Activated B cell treated with CpG ODN at 0.5 μM for 24 hours (primary cell): ENCODE measurements around the gene SFTPB. TPM values are rescaled to one million over a fixed set of nuclear protein-coding genes. Genes with fewer than 3 reads are reported as not detected.

Experiments used
- ATAC-seq: fragments of 200-7000 bp; cut with Tn5 transposase; one replicate; pipeline ENCODE4 v1.10.0; 2021; ENCODE audit warnings: low read depth, mild to moderate bottlenecking, moderate library complexity
- CTCF ChIA-PET: fragments of 350-600 bp; sonication (Branson Sonifier 250); formaldehyde crosslinking; loops from one replicate; lab custom pipeline; 2021; ENCODE audit warnings: antibody characterized with exemption; lab: Charles Lee
- POLR2A ChIA-PET: fragments of 350-600 bp; sonication (Branson Sonifier 250); formaldehyde crosslinking; loops from one replicate; lab custom pipeline; 2021; ENCODE audit warnings: antibody characterized with exemption; lab: Charles Lee
- DNase-seq: peaks from one replicate; pipeline ENCODE4 v3.0.0; 2022
- H3K27ac Mint-ChIP-seq: one replicate; pipeline ENCODE4 v1.8.0; 2020; ENCODE audit warnings: mixed read lengths
- H3K27me3 Mint-ChIP-seq: one replicate; pipeline ENCODE4 v1.8.0; 2021; ENCODE audit warnings: mixed read lengths
- H3K36me3 Mint-ChIP-seq: one replicate; pipeline ENCODE4 v1.8.0; 2021; ENCODE audit warnings: low read depth, mixed read lengths
- H3K4me1 Mint-ChIP-seq: one replicate; pipeline ENCODE4 v1.8.0; 2021; ENCODE audit warnings: mixed read lengths
- H3K4me3 Mint-ChIP-seq: one replicate; pipeline ENCODE4 v1.8.0; 2020; ENCODE audit warnings: mild to moderate bottlenecking, mixed read lengths
- H3K9me3 Mint-ChIP-seq: one replicate; pipeline ENCODE4 v1.8.0; 2020; ENCODE audit warnings: mixed read lengths
- intact Hi-C: fragments of 100-400 bp; cut with micrococcal nuclease; formaldehyde crosslinking; loops from one replicate; pipeline ENCODE4 v1.15.1; 2024
- total RNA-seq: library from RNA; stranded (reverse); gene quantifications from 2 replicates; pipeline ENCODE4 v1.2.3, GENCODE V29; 2022
- TF ChIP-seq, protein P1 (sequence below): fragments of 200-600 bp; IDR thresholded peaks from one replicate; pipeline ENCODE4 v1.8.0; 2022; ENCODE audit warnings: antibody characterized with exemption, mild to moderate bottlenecking

SFTPB gene
- total RNA-seq, 1 donor from 2014 or later, result not detected

GRCh38 chr2:85704038-85704437 is 36.0 kb upstream of the SFTPB start:
- ATAC-seq, result no peak
- DNase-seq, result no peak
- Mint-ChIP-seq H3K27ac (no peak overlapping the region), H3K4me1 (peaks cover 46% of the 10 kb centered on the region), H3K9me3 (no peaks in the 10 kb centered on the region), H3K36me3 (no peaks in the 10 kb centered on the region), H3K27me3 (no peaks in the 10 kb centered on the region), H3K4me3 (no peak overlapping the region)
- ChIA-PET POLR2A (interaction anchor here (0.6 to 0.9 kb wide), 4 partner anchors 57 to 738 kb away, joined by 3 to 6 read pairs (median 4); partner anchors contain the start of gene MAT2A), CTCF (interaction anchor here (1.0 to 5.7 kb wide), 7 partner anchors 21 to 285 kb away, joined by 3 to 82 read pairs (median 7); no protein-coding TSS in a partner anchor)
- TF ChIP-seq, protein P1, sequence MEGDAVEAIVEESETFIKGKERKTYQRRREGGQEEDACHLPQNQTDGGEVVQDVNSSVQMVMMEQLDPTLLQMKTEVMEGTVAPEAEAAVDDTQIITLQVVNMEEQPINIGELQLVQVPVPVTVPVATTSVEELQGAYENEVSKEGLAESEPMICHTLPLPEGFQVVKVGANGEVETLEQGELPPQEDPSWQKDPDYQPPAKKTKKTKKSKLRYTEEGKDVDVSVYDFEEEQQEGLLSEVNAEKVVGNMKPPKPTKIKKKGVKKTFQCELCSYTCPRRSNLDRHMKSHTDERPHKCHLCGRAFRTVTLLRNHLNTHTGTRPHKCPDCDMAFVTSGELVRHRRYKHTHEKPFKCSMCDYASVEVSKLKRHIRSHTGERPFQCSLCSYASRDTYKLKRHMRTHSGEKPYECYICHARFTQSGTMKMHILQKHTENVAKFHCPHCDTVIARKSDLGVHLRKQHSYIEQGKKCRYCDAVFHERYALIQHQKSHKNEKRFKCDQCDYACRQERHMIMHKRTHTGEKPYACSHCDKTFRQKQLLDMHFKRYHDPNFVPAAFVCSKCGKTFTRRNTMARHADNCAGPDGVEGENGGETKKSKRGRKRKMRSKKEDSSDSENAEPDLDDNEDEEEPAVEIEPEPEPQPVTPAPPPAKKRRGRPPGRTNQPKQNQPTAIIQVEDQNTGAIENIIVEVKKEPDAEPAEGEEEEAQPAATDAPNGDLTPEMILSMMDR, result no peak
- intact Hi-C loops, result no loop called here

- TF ChIP-seq, protein P1, result no peak
- no peaks in the 10 kb centered on the region for H3K36me3 Mint-ChIP-seq
- no peaks in the 10 kb centered on the region for H3K27me3 Mint-ChIP-seq
- POLR2A ChIA-PET, result interaction anchor here (0.6 kb wide), 2 partner anchors 56 to 116 kb away, joined by 3 to 6 read pairs; no protein-coding TSS in a partner anchor
- intact Hi-C loops, result no loop called here
- H3K4me1 Mint-ChIP-seq, result peaks cover 46% of the 10 kb centered on the region
- H3K4me3 Mint-ChIP-seq, result no peak overlapping the region
- no peak for DNase-seq
- ATAC-seq, result no peak
- no peaks in the 10 kb centered on the region for H3K9me3 Mint-ChIP-seq
- CTCF ChIA-PET, result interaction anchor here (2.4 to 5.4 kb wide), 2 partner anchors 21 to 24 kb away, joined by 7 to 39 read pairs; no protein-coding TSS in a partner anchor
- H3K27ac Mint-ChIP-seq, result no peak overlapping the region
These were observed 35.3 kb upstream of the SFTPB start for GRCh38 chr2:85703329-85703728.

- ChIA-PET POLR2A (interaction anchor here (0.6 kb wide), 1 partner anchor 115 kb away, joined by 3 read pairs; no protein-coding TSS in a partner anchor), CTCF (interaction anchor here (2.4 kb wide), 1 partner anchor 20 kb away, joined by 7 read pairs; no protein-coding TSS in a partner anchor)
- TF ChIP-seq, protein P1, result no peak
- H3K36me3 Mint-ChIP-seq, result no peaks in the 10 kb centered on the region
- H3K4me3 Mint-ChIP-seq, result no peak overlapping the region
- no peaks in the 10 kb centered on the region for H3K27me3 Mint-ChIP-seq
- DNase-seq (no peak), ATAC-seq (no peak)
- intact Hi-C loops, result no loop called here
- peaks cover 46% of the 10 kb centered on the region for H3K4me1 Mint-ChIP-seq
- no peak overlapping the region for H3K27ac Mint-ChIP-seq
- no peaks in the 10 kb centered on the region for H3K9me3 Mint-ChIP-seq
These were observed 34.8 kb upstream of the SFTPB start for GRCh38 chr2:85702800-85703199.

DNA sequence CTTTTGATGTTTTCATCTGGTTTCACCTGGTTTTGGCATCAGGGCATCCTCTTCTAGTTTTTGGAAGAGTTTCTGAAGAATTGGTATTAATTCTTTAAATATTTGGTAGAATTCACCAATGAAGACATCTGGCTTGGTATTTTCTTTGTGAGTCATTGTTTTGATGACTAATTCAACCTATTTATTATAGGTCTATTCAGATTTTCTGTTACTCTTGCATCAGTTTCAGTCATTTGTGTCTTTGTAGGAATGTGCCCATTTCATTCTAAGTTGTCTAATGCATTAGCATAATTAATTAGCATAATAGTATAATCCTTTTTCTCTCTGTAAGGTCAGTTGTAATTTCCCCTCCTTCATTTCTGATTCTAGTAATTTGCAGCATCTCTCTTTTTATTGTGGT is 34.2 kb upstream of the SFTPB start:
- H3K36me3 Mint-ChIP-seq, result no peaks in the 10 kb centered on the region
- no peaks in the 10 kb centered on the region for H3K9me3 Mint-ChIP-seq
- ChIA-PET CTCF (no interaction called here), POLR2A (no interaction called here)
- no peaks in the 10 kb centered on the region for H3K27me3 Mint-ChIP-seq
- TF ChIP-seq, protein P1, result no peak
- H3K4me1 Mint-ChIP-seq, result peaks cover 43% of the 10 kb centered on the region
- DNase-seq, result no peak
- H3K4me3 Mint-ChIP-seq, result no peak overlapping the region
- H3K27ac Mint-ChIP-seq, result no peak overlapping the region
- intact Hi-C loops, result no loop called here
- ATAC-seq, result no peak

- POLR2A ChIA-PET, result no interaction called here
- peaks cover 16% of the 10 kb centered on the region for H3K4me1 Mint-ChIP-seq
- H3K36me3 Mint-ChIP-seq, result no peaks in the 10 kb centered on the region
- H3K9me3 Mint-ChIP-seq, result no peaks in the 10 kb centered on the region
- TF ChIP-seq, protein P1, result no peak
- no peak overlapping the region for H3K27ac Mint-ChIP-seq
- intact Hi-C loops, result no loop called here
- no peak overlapping the region for H3K4me3 Mint-ChIP-seq
- ATAC-seq (no peak), DNase-seq (no peak)
- CTCF ChIA-PET, result interaction anchor here (1.8 kb wide), 1 partner anchor 20 kb away, joined by 8 read pairs; no protein-coding TSS in a partner anchor
- no peaks in the 10 kb centered on the region for H3K27me3 Mint-ChIP-seq
These were observed 31.3 kb upstream of the SFTPB start for GRCh38 chr2:85699325-85699724.
